Measurements from ENCODE around the gene XKRX.

DNA sequence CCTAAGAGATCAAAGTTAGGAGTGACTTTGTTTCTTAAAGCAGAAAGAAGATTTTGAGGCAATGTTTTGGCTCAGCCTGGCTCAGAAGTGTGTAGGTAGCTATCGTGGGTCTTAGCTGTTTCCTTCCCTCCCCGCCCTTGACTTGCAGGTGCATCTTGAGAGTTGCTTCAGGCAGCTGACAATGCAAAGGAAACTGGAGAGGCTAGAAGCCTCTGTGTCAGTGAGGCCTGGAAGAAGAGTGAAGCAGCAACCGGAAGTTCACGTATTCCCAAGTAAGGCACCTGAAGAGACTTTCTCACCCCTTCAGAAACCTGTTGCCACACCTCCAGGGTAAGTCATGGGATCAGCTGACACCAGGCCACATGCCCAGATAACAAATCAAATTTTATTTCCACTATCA lies 10.6 kb upstream of the XKRX start:
- TF ChIP-seq RAD21 (conservative IDR thresholded peaks at IDR 0.05 in 1 of 2, IDR thresholded peaks at IDR 0.05 in 1 of 2) (no peak), CEBPB (IDR thresholded peaks at IDR 0.05) (no peak), CTCF (IDR thresholded peaks at IDR 0.05) (no peak), MAX (IDR thresholded peaks at IDR 0.05) (no peak), POLR2AphosphoS2 (conservative IDR thresholded peaks at IDR 0.05; ENCODE audit: low read length) (no peak), SMC3 (IDR thresholded peaks at IDR 0.05) (no peak), NPAS2 (CRISPR knock-in tag; IDR thresholded peaks at IDR 0.05; ENCODE audit: borderline replicate concordance) (no peak), CHD2 (IDR thresholded peaks at IDR 0.05; ENCODE audit: low read length, partially characterized antibody) (no peak), ZC3H11A (IDR thresholded peaks at IDR 0.05) (no peak), POLR2A (IDR thresholded peaks at IDR 0.05; ENCODE audit: low read length) (no peak), ZFP36 (IDR thresholded peaks at IDR 0.05; ENCODE audit: borderline replicate concordance, partially characterized antibody) (no peak), MYC (IDR thresholded peaks at IDR 0.05; ENCODE audit: borderline replicate concordance, low read length) (no peak)

Data from A549 (cell line).